Thymus (tissue), 11 donors: ENCODE results near the gene AP4M1. TPM values are rescaled to one million over a fixed set of nuclear protein-coding genes. Genes with fewer than 3 reads are reported as not detected.

Experiments
- DNase-seq, 9 donors: peaks; one replicate each; pipeline ENCODE4 v3.0.0-alpha.2; 2013; ENCODE audit warnings: low spot score in 9 of 9, low read depth in 6 of 9, missing footprints in 1 of 9
- H3K27ac ChIP-seq, 2 donors: one replicate each; pipeline ENCODE4 v1.5.1; 2013; ENCODE audit warnings: control low read depth in 1 of 2, low read depth in 1 of 2, low read length in 1 of 2, mild to moderate bottlenecking in 1 of 2, moderate library complexity in 1 of 2
- H3K27me3 ChIP-seq, 2 donors: one replicate each; pipeline ENCODE4 v1.5.1; 2013; ENCODE audit warnings: low read length in 1 of 2; ENCODE audit not compliant: control insufficient read depth in 2 of 2, insufficient read depth in 1 of 2
- H3K36me3 ChIP-seq, 2 donors: one replicate each; pipeline ENCODE4 v1.5.1; 2013; ENCODE audit warnings: low read length in 1 of 2, mild to moderate bottlenecking in 1 of 2, moderate library complexity in 1 of 2; ENCODE audit not compliant: control insufficient read depth in 2 of 2, insufficient read depth in 2 of 2
- H3K4me1 ChIP-seq, 2 donors: one replicate each; pipeline ENCODE4 v1.5.1; 2013; ENCODE audit warnings: low read length in 2 of 2; ENCODE audit not compliant: control insufficient read depth in 2 of 2, insufficient read depth in 2 of 2
- H3K4me3 ChIP-seq, 2 donors: one replicate each; pipeline ENCODE4 v1.5.1; 2013; ENCODE audit warnings: low read length in 2 of 2, control low read depth in 1 of 2, mild to moderate bottlenecking in 1 of 2
- H3K9me3 ChIP-seq, 2 donors: one replicate each; pipeline ENCODE4 v1.5.1; 2013; ENCODE audit warnings: low read length in 1 of 2, mild to moderate bottlenecking in 1 of 2; ENCODE audit not compliant: control insufficient read depth in 2 of 2, insufficient read depth in 1 of 2
- WGBS: extraction: QIAGEN DNeasy Blood & Tissue Kit; methylation state at CpG from one replicate; pipeline ENCODE4 v1.1.7; 2013; 5-methylcytosine and 5-hydroxymethylcytosine counted together
- polyA plus RNA-seq: library from polyadenylated mRNA; stranded (reverse); fragments of 200-250 nt; gene quantifications from one replicate; pipeline ENCODE4 v1.2.3, GENCODE V29; 2013
- total RNA-seq: library from RNA; stranded (reverse); fragments of 120-200 nt; gene quantifications from one replicate; pipeline ENCODE4 v1.2.4, GENCODE V29; 2013
- donor health status: healthy.

The AP4M1 gene
- total and polyA plus RNA-seq, 2 donors = 12.7 to 14.2 TPM

DNA sequence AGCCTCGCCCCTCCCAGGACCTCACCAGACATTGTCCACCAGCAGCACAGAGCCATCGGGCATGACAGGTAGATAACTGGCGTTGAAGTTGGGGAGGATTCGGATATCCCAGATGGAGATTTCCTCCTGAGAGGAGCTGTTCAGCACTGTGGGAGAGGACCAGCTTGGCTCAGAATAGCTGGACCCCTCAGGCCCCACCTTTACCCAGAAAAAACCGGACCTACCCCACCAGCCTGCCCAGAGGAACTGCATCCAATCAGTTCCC lies 55.6 kb downstream of the AP4M1 start:
- H3K27ac ChIP-seq = peak overlapping the region; percentile 46 to 55
- peak overlapping the region in 1 of 2 donors; percentile 64 for H3K4me3 ChIP-seq
- no peaks in the 10 kb centered on the region for H3K27me3 ChIP-seq
- 93% methylated on average over 5 of the region's 5 CpGs for WGBS
- DNase-seq = no peak
- peaks cover 57 to 64% of the 10 kb centered on the region in 2 donors for H3K36me3 ChIP-seq
- H3K9me3 ChIP-seq = no peaks in the 10 kb centered on the region
- peaks cover 6 to 31% of the 10 kb centered on the region in 2 donors for H3K4me1 ChIP-seq

GRCh38 chr7:100157334-100158228 lies 56.1 kb downstream of the AP4M1 start:
- Histone ChIP-seq H3K27me3 (no peaks in the 10 kb centered on the region), H3K27ac (peak overlapping the region; percentile 63 to 88), H3K4me1 (peaks cover 6 to 35% of the 10 kb centered on the region in 2 donors), H3K36me3 (peaks cover 57 to 61% of the 10 kb centered on the region in 2 donors), H3K9me3 (no peaks in the 10 kb centered on the region), H3K4me3 (peak overlapping the region; percentile 64 to 100)
- no peak for DNase-seq
- WGBS = 43% methylated on average over 32 of the region's 32 CpGs

Other genes with a start within 250 kb of the AP4M1 start
- not detected for gene OR2AE1, start 224.6 kb upstream of the AP4M1 start, total RNA-seq
- gene OR2AE1, start 224.6 kb upstream of the AP4M1 start, polyA plus RNA-seq = 0.07 TPM
- 21.6 TPM for gene TRIM4, start 182.1 kb upstream of the AP4M1 start, total RNA-seq
- gene TRIM4, start 182.1 kb upstream of the AP4M1 start, polyA plus RNA-seq = 22.6 TPM
- 0.14 TPM for gene GJC3, start 172.0 kb upstream of the AP4M1 start, total RNA-seq
- gene GJC3, start 172.0 kb upstream of the AP4M1 start, polyA plus RNA-seq = 0.11 TPM
- gene AZGP1, start 125.6 kb upstream of the AP4M1 start, total RNA-seq = 0.76 TPM
- 4.7 TPM for gene AZGP1, start 125.6 kb upstream of the AP4M1 start, polyA plus RNA-seq
- 61.4 TPM for gene ZKSCAN1, start 86.0 kb upstream of the AP4M1 start, total RNA-seq
- 17.8 TPM for gene ZKSCAN1, start 86.0 kb upstream of the AP4M1 start, polyA plus RNA-seq
- gene ZSCAN21, start 51.9 kb upstream of the AP4M1 start, total RNA-seq = 10.8 TPM
- 8.3 TPM for gene ZSCAN21, start 51.9 kb upstream of the AP4M1 start, polyA plus RNA-seq
- 25.9 TPM for gene ZNF3, start 19.9 kb upstream of the AP4M1 start, total RNA-seq
- 20.1 TPM for gene ZNF3, start 19.9 kb upstream of the AP4M1 start, polyA plus RNA-seq
- gene COPS6, start 12.7 kb upstream of the AP4M1 start, total RNA-seq = 49.1 TPM
- 81.1 TPM for gene COPS6, start 12.7 kb upstream of the AP4M1 start, polyA plus RNA-seq
- 231 TPM for gene MCM7, start 246 bp upstream of the AP4M1 start, total RNA-seq
- 111 TPM for gene MCM7, start 246 bp upstream of the AP4M1 start, polyA plus RNA-seq
- gene TAF6, start 17.7 kb downstream of the AP4M1 start, total RNA-seq = 10.2 TPM
- gene TAF6, start 17.7 kb downstream of the AP4M1 start, polyA plus RNA-seq = 25.7 TPM
- 27.9 TPM for gene CNPY4, start 18.0 kb downstream of the AP4M1 start, total RNA-seq
- 19.0 TPM for gene CNPY4, start 18.0 kb downstream of the AP4M1 start, polyA plus RNA-seq
- 3.1 TPM for gene MBLAC1, start 25.3 kb downstream of the AP4M1 start, total RNA-seq
- gene MBLAC1, start 25.3 kb downstream of the AP4M1 start, polyA plus RNA-seq = 2.0 TPM
- 142 TPM for gene LAMTOR4, start 47.3 kb downstream of the AP4M1 start, total RNA-seq
- gene LAMTOR4, start 47.3 kb downstream of the AP4M1 start, polyA plus RNA-seq = 448 TPM
- gene TRAPPC14, start 57.1 kb downstream of the AP4M1 start, total RNA-seq = 19.8 TPM
- gene TRAPPC14, start 57.1 kb downstream of the AP4M1 start, polyA plus RNA-seq = 46.9 TPM
- 11.9 TPM for gene GAL3ST4, start 67.0 kb downstream of the AP4M1 start, total RNA-seq
- gene GAL3ST4, start 67.0 kb downstream of the AP4M1 start, polyA plus RNA-seq = 12.8 TPM
- gene GPC2, start 75.7 kb downstream of the AP4M1 start, total RNA-seq = 11.2 TPM
- gene GPC2, start 75.7 kb downstream of the AP4M1 start, polyA plus RNA-seq = 8.5 TPM
- 59.1 TPM for gene STAG3, start 76.3 kb downstream of the AP4M1 start, total RNA-seq
- gene STAG3, start 76.3 kb downstream of the AP4M1 start, polyA plus RNA-seq = 36.0 TPM
- 52.3 TPM for gene PVRIG, start 118.3 kb downstream of the AP4M1 start, total RNA-seq
- gene PVRIG, start 118.3 kb downstream of the AP4M1 start, polyA plus RNA-seq = 30.7 TPM
- not detected for gene SPDYE3, start 206.1 kb downstream of the AP4M1 start, total RNA-seq
- 0.27 TPM for gene SPDYE3, start 206.1 kb downstream of the AP4M1 start, polyA plus RNA-seq